ENCODE results near the gene CBX5. TPM values are rescaled to one million over a fixed set of nuclear protein-coding genes. Genes with fewer than 3 reads are reported as not detected.

CBX5 gene
- total and polyA plus RNA-seq, 9 of the 15 experiments (the other 6 are each of a cell fraction or from before 2014, with no cell fraction given), result 32.6 to 102 (median 59.2) TPM

- TF ChIP-seq ZNF398 (CRISPR knock-in tag; IDR thresholded peaks at IDR 0.05), result no peak
- TF ChIP-seq PTTG1 (tag; IDR thresholded peaks at IDR 0.05; ENCODE audit: low read depth), result no peak
- peak; percentile 98 for TF ChIP-seq MTA3 (IDR thresholded peaks at IDR 0.05; ENCODE audit: borderline replicate concordance)
- TF ChIP-seq ESRRA (IDR thresholded peaks at IDR 0.05; ENCODE audit: borderline replicate concordance, low read depth), result 0 out of 2 replicates have a peak, but pooled peaks have one; percentile 22
- TF ChIP-seq MIER1 (IDR thresholded peaks at IDR 0.05; ENCODE audit: low read depth), result no peak
- no peak for TF ChIP-seq ZC3H8 (IDR thresholded peaks at IDR 0.05)
- no peak for TF ChIP-seq GATAD2B (IDR thresholded peaks at IDR 0.05; ENCODE audit: borderline replicate concordance)
- TF ChIP-seq NFIC (IDR thresholded peaks at IDR 0.05), result no peak; the same call in none of the 2 replicates
- peak; percentile 97 for TF ChIP-seq NEUROD1 (IDR thresholded peaks at IDR 0.05; ENCODE audit: borderline replicate concordance, low read depth, low read length, partially characterized antibody)
- no peak for TF ChIP-seq EWSR1 (IDR thresholded peaks at IDR 0.05; ENCODE audit: borderline replicate concordance, low read depth, partially characterized antibody)
- TF ChIP-seq ZNF282 (CRISPR knock-in tag; IDR thresholded peaks at IDR 0.05), result no peak; the same call in 1 of the 2 replicates
- TF ChIP-seq HMBOX1 (IDR thresholded peaks at IDR 0.05), result peak; percentile 59
- TF ChIP-seq, protein P1, sequence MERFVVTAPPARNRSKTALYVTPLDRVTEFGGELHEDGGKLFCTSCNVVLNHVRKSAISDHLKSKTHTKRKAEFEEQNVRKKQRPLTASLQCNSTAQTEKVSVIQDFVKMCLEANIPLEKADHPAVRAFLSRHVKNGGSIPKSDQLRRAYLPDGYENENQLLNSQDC (CRISPR knock-in tag; IDR thresholded peaks at IDR 0.05), result peak; percentile 91; the same call in 1 of the 2 replicates
- no peak for TF ChIP-seq ZNF780A (CRISPR knock-in tag; IDR thresholded peaks at IDR 0.05)
- no peak for TF ChIP-seq HDAC3 (IDR thresholded peaks at IDR 0.05; ENCODE audit: borderline replicate concordance, partially characterized antibody)
- TF ChIP-seq CHD2 (IDR thresholded peaks at IDR 0.05; ENCODE audit: low read depth, low read length), result peak; percentile 88
- no peak for TF ChIP-seq MCM2 (IDR thresholded peaks at IDR 0.05; ENCODE audit: low read depth)
- peak; percentile 34; the same call in 1 of the 2 replicates for TF ChIP-seq SMAD4 (CRISPR knock-in tag; conservative IDR thresholded peaks at IDR 0.05)
- no peak for TF ChIP-seq MAFF (IDR thresholded peaks at IDR 0.05; ENCODE audit: low read length)
- no peak for TF ChIP-seq SMAD3 (CRISPR knock-in tag; conservative IDR thresholded peaks at IDR 0.05)
- peak; percentile 98 for TF ChIP-seq RBM25 (IDR thresholded peaks at IDR 0.05; ENCODE audit: low read depth, low read length, severe bottlenecking)
- no peak for TF ChIP-seq U2AF2 (optimal IDR thresholded peaks at IDR 0.05; ENCODE audit: low read depth, low read length)
- peak; percentile 87 for TF ChIP-seq E2F1 (CRISPR knock-in tag; IDR thresholded peaks at IDR 0.05)
- TF ChIP-seq KDM2B (CRISPR knock-in tag; IDR thresholded peaks at IDR 0.05), result 0 out of 2 replicates have a peak, but pooled peaks have one; percentile 61
- no peak for TF ChIP-seq YBX1 (IDR thresholded peaks at IDR 0.05)
Observed at GRCh38 chr12:54280468-54281260, 742 bp upstream of the CBX5 start, which contains the start of gene HNRNPA1 (continued).
